H1 (cell line): ENCODE results near the gene HTR2B. TPM values are rescaled to one million over a fixed set of nuclear protein-coding genes. Genes with fewer than 3 reads are reported as not detected.

ENCODE experiments used
- CTCF ChIA-PET: fragments of 300-600 bp; sonication (Branson Sonifier 250); formaldehyde crosslinking; loops from one replicate; lab custom pipeline; 2021; ENCODE audit not compliant: partially characterized antibody; lab: Charles Lee
- POLR2A ChIA-PET: fragments of 300-600 bp; sonication (Branson Sonifier 250); formaldehyde crosslinking; loops from one replicate; lab custom pipeline; 2021; ENCODE audit warnings: inconsistent platforms; ENCODE audit not compliant: partially characterized antibody; lab: Charles Lee
- DNase-seq, 2 experiments: peaks; one replicate each; pipeline versions ENCODE4 v3.0.0 to v3.0.0-alpha.2; 2010 to 2022; ENCODE audit warnings: low spot score in 2 of 2, low read depth in 1 of 2, mixed read lengths in 1 of 2
- FAIRE-seq: peaks from 2 replicates; lab custom pipeline; 2011; peaks lifted over from hg19 to GRCh38; lab: Jason Lieb, UNC
- H2AFZ ChIP-seq: 2 replicates; pipeline ENCODE4 v1.8.1; 2012; ENCODE audit warnings: low read length, inconsistent platforms
- H2AK5ac ChIP-seq: 2 replicates; pipeline ENCODE4 v1.6.1; 2013; ENCODE audit warnings: low read depth, low read length
- H2BK120ac ChIP-seq: replicated peaks from 2 replicates; pipeline ENCODE3; 2013; ENCODE audit warnings: low read depth, low read length, inconsistent platforms
- H2BK12ac ChIP-seq: 2 replicates; pipeline ENCODE4 v1.6.1; 2013; ENCODE audit warnings: low read depth, low read length
- H2BK15ac ChIP-seq: 2 replicates; pipeline ENCODE4 v1.6.1; 2013; ENCODE audit warnings: low read length
- H2BK20ac ChIP-seq: 2 replicates; pipeline ENCODE4 v1.6.1; 2013; ENCODE audit warnings: low read length
- H2BK5ac ChIP-seq: 2 replicates; pipeline ENCODE4 v1.6.1; 2013; ENCODE audit warnings: low read depth, low read length
- H3K14ac ChIP-seq: 2 replicates; pipeline ENCODE4 v1.6.1; 2013; ENCODE audit warnings: inconsistent platforms; ENCODE audit not compliant: insufficient read length
- H3K18ac ChIP-seq: 2 replicates; pipeline ENCODE4 v1.6.1; 2013; ENCODE audit warnings: low read length; ENCODE audit errors: extremely low read depth
- H3K23ac ChIP-seq: 2 replicates; pipeline ENCODE4 v1.6.1; 2013; ENCODE audit warnings: inconsistent platforms; ENCODE audit not compliant: insufficient read length
- H3K23me2 ChIP-seq: 2 replicates; pipeline ENCODE4 v1.6.1; 2013; ENCODE audit warnings: low read depth, low read length
- H3K27ac ChIP-seq: 2 replicates; pipeline ENCODE4 v1.6.1; 2011; ENCODE audit warnings: low read depth, low read length, inconsistent platforms
- H3K27me3 ChIP-seq, 4 experiments: replicated peaks in 1 of 4; 1 replicate in 1 of 4; 2 replicates in 3 of 4; pipeline versions ENCODE4 v1.6.1 to v1.8.1; 2011 to 2013; ENCODE audit warnings: low read length in 3 of 4, mild to moderate bottlenecking in 3 of 4, inconsistent platforms in 2 of 4, mixed read lengths in 2 of 4, moderate library complexity in 1 of 4; ENCODE audit not compliant: control insufficient read depth in 3 of 4, insufficient read depth in 3 of 4; ENCODE audit errors: extremely low read depth in 1 of 4
- H3K36me3 ChIP-seq, 4 experiments: 2 replicates each; pipeline versions ENCODE4 v1.6.1 to v1.8.1; 2011 to 2013; ENCODE audit warnings: mild to moderate bottlenecking in 4 of 4, low read length in 3 of 4, moderate library complexity in 2 of 4, control low read depth in 1 of 4, inconsistent platforms in 1 of 4; ENCODE audit not compliant: insufficient read depth in 4 of 4, control insufficient read depth in 2 of 4
- H3K4ac ChIP-seq: replicated peaks from 2 replicates; pipeline ENCODE3; 2013; ENCODE audit warnings: low read length, low read depth, mixed read lengths, inconsistent platforms; ENCODE audit not compliant: insufficient read length
- H3K4me1 ChIP-seq, 4 experiments: replicated peaks in 1 of 4; 1 replicate in 1 of 4; 2 replicates in 3 of 4; pipeline versions ENCODE4 v1.6.1 to v1.8.1; 2011 to 2013; ENCODE audit warnings: low read length in 3 of 4, inconsistent platforms in 2 of 4, mixed read lengths in 1 of 4; ENCODE audit not compliant: insufficient read depth in 4 of 4, control insufficient read depth in 3 of 4
- H3K4me2 ChIP-seq, 2 experiments: 2 replicates each; pipeline versions ENCODE4 v1.6.1 to v1.8.1; 2011 to 2013; ENCODE audit warnings: low read depth in 2 of 2, low read length in 2 of 2, control low read depth in 1 of 2, inconsistent platforms in 1 of 2, mild to moderate bottlenecking in 1 of 2; ENCODE audit not compliant: insufficient read depth in 1 of 2
- H3K4me3 ChIP-seq, 4 experiments: fragments of 200-600, 300-600 bp in 1 of 4; sonication (generic), shearing (Covaris generic), sonication (Bioruptor Twin) in 1 of 4; 2 replicates each; pipeline versions ENCODE4 v1.5.1 to v1.8.1; 2011 to 2016; ENCODE audit warnings: low read length in 4 of 4, low read depth in 3 of 4, control low read depth in 2 of 4, inconsistent platforms in 2 of 4, mild to moderate bottlenecking in 2 of 4, mixed read lengths in 1 of 4, moderate library complexity in 1 of 4; ENCODE audit not compliant: insufficient read depth in 2 of 4; ENCODE audit errors: extremely low read depth in 1 of 4
- H3K56ac ChIP-seq: replicated peaks from 2 replicates; pipeline ENCODE3; 2013; ENCODE audit warnings: low read depth, mild to moderate bottlenecking, mixed read lengths, low read length, inconsistent platforms; ENCODE audit not compliant: insufficient read length
- H3K79me1 ChIP-seq: 2 replicates; pipeline ENCODE4 v1.6.1; 2013; ENCODE audit warnings: low read depth, low read length, control low read depth
- H3K79me2 ChIP-seq, 2 experiments: 2 replicates each; pipeline versions ENCODE4 v1.6.1 to v1.8.1; 2012 to 2013; ENCODE audit warnings: low read length in 2 of 2, mild to moderate bottlenecking in 2 of 2, inconsistent platforms in 1 of 2; ENCODE audit not compliant: insufficient read depth in 2 of 2, control insufficient read depth in 1 of 2
- H3K9ac ChIP-seq, 4 experiments: replicated peaks in 1 of 4; 1 replicate in 1 of 4; 2 replicates in 3 of 4; pipeline versions ENCODE4 v1.6.1 to v1.8.1; 2011 to 2013; ENCODE audit warnings: low read depth in 3 of 4, low read length in 3 of 4, control low read depth in 2 of 4, mild to moderate bottlenecking in 2 of 4, moderate library complexity in 2 of 4, inconsistent platforms in 1 of 4; ENCODE audit errors: extremely low read depth in 1 of 4
- H3K9me3 ChIP-seq, 2 experiments: 2 replicates each; pipeline versions ENCODE4 v1.6.1 to v1.8.1; 2012 to 2013; ENCODE audit warnings: mild to moderate bottlenecking in 2 of 2, moderate library complexity in 2 of 2, control low read depth in 1 of 2, inconsistent platforms in 1 of 2, low read depth in 1 of 2, low read length in 1 of 2, mixed read lengths in 1 of 2; ENCODE audit not compliant: insufficient read depth in 2 of 2
- H4K20me1 ChIP-seq, 2 experiments: replicated peaks in 1 of 2; 2 replicates each; pipeline versions ENCODE3 to v1.8.1; 2011 to 2013; ENCODE audit warnings: inconsistent platforms in 2 of 2, low read length in 2 of 2, mild to moderate bottlenecking in 1 of 2; ENCODE audit not compliant: insufficient read depth in 2 of 2, control insufficient read depth in 1 of 2
- H4K5ac ChIP-seq: 2 replicates; pipeline ENCODE4 v1.6.1; 2013; ENCODE audit warnings: low read length, low read depth, mixed read lengths, inconsistent platforms; ENCODE audit not compliant: insufficient read length
- H4K8ac ChIP-seq: 2 replicates; pipeline ENCODE4 v1.8.0; 2013; ENCODE audit warnings: mild to moderate bottlenecking, moderate library complexity, low read length, inconsistent platforms; ENCODE audit not compliant: insufficient read depth; ENCODE audit errors: extremely low read depth
- H4K91ac ChIP-seq: replicated peaks from 2 replicates; pipeline ENCODE3; 2013; ENCODE audit warnings: low read length, mixed read lengths, inconsistent platforms; ENCODE audit not compliant: insufficient read length
- JUN ChIP-seq: IDR thresholded peaks from 2 replicates; pipeline ENCODE4 v1.6.1; 2011; ENCODE audit warnings: low read depth, mild to moderate bottlenecking, improper control_type of control experiment, low read length
- NANOG ChIP-seq: IDR thresholded peaks from 2 replicates; pipeline ENCODE4 v1.6.1; 2011; ENCODE audit warnings: low read length, low read depth, mild to moderate bottlenecking, inconsistent platforms; ENCODE audit not compliant: insufficient read depth, poor library complexity, severe bottlenecking
- POU5F1 ChIP-seq: IDR thresholded peaks from 2 replicates; pipeline ENCODE4 v1.6.1; 2011; ENCODE audit warnings: low read depth, mild to moderate bottlenecking, low read length, moderate library complexity
- SUZ12 ChIP-seq: fragments of 200-600 bp; sonication (generic); IDR thresholded peaks from 2 replicates; pipeline ENCODE4 v1.6.1; 2012; ENCODE audit warnings: mild to moderate bottlenecking, inconsistent platforms, low read length, moderate library complexity, mixed read lengths
- ZNF274 ChIP-seq: IDR thresholded peaks from 2 replicates; pipeline ENCODE4 v1.7.0; 2012; ENCODE audit warnings: low read length, borderline replicate concordance; ENCODE audit errors: extremely low read depth
- WGBS, 2 experiments: shearing (Covaris generic) in 1 of 2; methylation state at CpG; one replicate each; pipeline versions ENCODE4 v1.1.6 to v1.1.7; 2013 to 2015; ENCODE audit warnings: low lambda C conversion rate in 2 of 2, mixed read lengths in 2 of 2, inconsistent platforms in 1 of 2, low coverage in 1 of 2, missing lambda C conversion rate in 1 of 2; ENCODE audit not compliant: insufficient replicate concordance in 2 of 2, insufficient coverage in 1 of 2, insufficient read length in 1 of 2; ENCODE audit errors: extremely low coverage in 1 of 2, missing lambda C conversion rate in 1 of 2; 5-methylcytosine and 5-hydroxymethylcytosine counted together
- polyA plus RNA-seq, 7 experiments: library from polyadenylated mRNA; depleted of rRNA in 3 of 7; stranded (reverse) in 5 of 7; unstranded in 2 of 7; fragments of >200 nt in 5 of 7; fragments of 200-250 nt in 2 of 7; gene quantifications; 1 replicate in 5 of 7; 2 replicates in 1 of 7; 4 replicates in 1 of 7; pipeline versions ENCODE4 v1.2.1 to v1.2.3, GENCODE V29; 2011 to 2013; ENCODE audit warnings: missing spikeins in 2 of 7, mixed read lengths in 2 of 7
- total RNA-seq: library from RNA; stranded (reverse); fragmentation: NEBNext Ultra II Directional; extraction: Animal tissue kit (Norgen Biotek cat#: 25700); gene quantifications from 2 replicates; pipeline ENCODE4 v1.2.1, GENCODE V29; 2021
- TF ChIP-seq, protein P1 (sequence below), 3 experiments: IDR thresholded peaks; 1 replicate in 2 of 3; 2 replicates in 1 of 3; pipeline versions ENCODE4 v1.5.1 to v1.6.1; 2011; ENCODE audit warnings: low read length in 3 of 3, mild to moderate bottlenecking in 3 of 3, inconsistent platforms in 2 of 3, low read depth in 1 of 3, moderate library complexity in 1 of 3; ENCODE audit not compliant: insufficient read depth in 1 of 3; ENCODE audit errors: control extremely low read depth in 1 of 3

The HTR2B gene
- total and polyA plus RNA-seq, 2 of the 8 experiments (the other 6 are each of a cell fraction or from before 2014, with no cell fraction given) = not detected

DNA sequence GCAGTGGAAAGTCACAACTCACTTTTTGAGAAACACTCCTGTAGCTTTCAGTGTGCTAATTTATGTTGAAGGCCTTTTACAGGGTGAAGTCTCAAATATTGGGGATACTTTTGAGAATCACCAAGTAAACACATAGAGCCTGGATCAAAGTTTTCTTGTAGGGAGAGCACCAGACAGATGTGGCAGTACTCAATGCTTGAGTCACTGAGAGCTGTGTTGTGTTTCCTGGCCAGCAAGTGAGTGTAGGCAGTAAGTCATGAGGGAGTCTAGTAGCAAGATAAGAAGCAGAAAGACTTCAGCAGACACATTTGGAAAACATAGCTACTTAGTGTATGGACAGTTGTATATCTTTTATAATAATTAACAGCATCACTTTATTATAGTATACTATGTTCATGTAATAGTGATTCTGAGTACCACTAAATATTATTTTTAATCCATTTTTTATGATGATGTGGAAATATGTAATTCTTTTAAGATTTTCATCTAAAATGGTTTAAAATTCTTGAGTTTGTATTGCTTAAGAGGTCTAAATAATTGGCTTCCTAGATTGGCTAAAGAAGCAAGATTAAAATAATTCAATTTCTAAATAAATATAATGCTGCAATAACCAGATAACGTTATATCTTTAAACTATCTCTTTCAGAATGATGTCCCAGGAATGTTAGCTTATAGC, 55.3 kb downstream of the HTR2B start:
- Histone ChIP-seq H2AK5ac (no peak overlapping the region), H4K20me1 (peaks cover 2 to 4% of the 10 kb centered on the region in 2 experiments), H3K23me2 (no peaks in the 10 kb centered on the region), H3K27me3 (no peaks in the 10 kb centered on the region), H2BK5ac (no peak overlapping the region), H3K4ac (no peak overlapping the region), H2AFZ (no peak overlapping the region), H3K79me2 (no peaks in the 10 kb centered on the region), H3K18ac (no peak overlapping the region), H3K14ac (no peak overlapping the region), H2BK120ac (no peak overlapping the region), H3K9ac (no peak overlapping the region), H4K91ac (no peak overlapping the region), H2BK20ac (no peak overlapping the region), H3K56ac (no peak overlapping the region), H4K8ac (no peak overlapping the region), H3K9me3 (no peaks in the 10 kb centered on the region), H4K5ac (no peak overlapping the region), H3K4me2 (no peak overlapping the region), H3K36me3 (peaks cover 13 to 71% (median 38%) of the 10 kb centered on the region in 4 experiments), H2BK15ac (no peak overlapping the region), H3K23ac (no peak overlapping the region), H3K4me3 (no peak overlapping the region), H3K27ac (no peak overlapping the region), H3K79me1 (no peaks in the 10 kb centered on the region), H3K4me1 (no peaks in the 10 kb centered on the region), H2BK12ac (no peak overlapping the region)
- ChIA-PET CTCF (interaction anchor here (1.1 kb wide), 1 partner anchor 245 kb away, joined by 3 read pairs; no protein-coding TSS in a partner anchor), POLR2A (interaction anchor here (0.6 to 1.0 kb wide), 2 partner anchors 13 to 241 kb away, joined by 3 read pairs; no protein-coding TSS in a partner anchor)
- FAIRE-seq (no peak), DNase-seq (no peak)
- TF ChIP-seq POU5F1 = no peak
- TF ChIP-seq NANOG = no peak
- TF ChIP-seq ZNF274 = no peak
- TF ChIP-seq JUN = no peak
- TF ChIP-seq, protein P1, sequence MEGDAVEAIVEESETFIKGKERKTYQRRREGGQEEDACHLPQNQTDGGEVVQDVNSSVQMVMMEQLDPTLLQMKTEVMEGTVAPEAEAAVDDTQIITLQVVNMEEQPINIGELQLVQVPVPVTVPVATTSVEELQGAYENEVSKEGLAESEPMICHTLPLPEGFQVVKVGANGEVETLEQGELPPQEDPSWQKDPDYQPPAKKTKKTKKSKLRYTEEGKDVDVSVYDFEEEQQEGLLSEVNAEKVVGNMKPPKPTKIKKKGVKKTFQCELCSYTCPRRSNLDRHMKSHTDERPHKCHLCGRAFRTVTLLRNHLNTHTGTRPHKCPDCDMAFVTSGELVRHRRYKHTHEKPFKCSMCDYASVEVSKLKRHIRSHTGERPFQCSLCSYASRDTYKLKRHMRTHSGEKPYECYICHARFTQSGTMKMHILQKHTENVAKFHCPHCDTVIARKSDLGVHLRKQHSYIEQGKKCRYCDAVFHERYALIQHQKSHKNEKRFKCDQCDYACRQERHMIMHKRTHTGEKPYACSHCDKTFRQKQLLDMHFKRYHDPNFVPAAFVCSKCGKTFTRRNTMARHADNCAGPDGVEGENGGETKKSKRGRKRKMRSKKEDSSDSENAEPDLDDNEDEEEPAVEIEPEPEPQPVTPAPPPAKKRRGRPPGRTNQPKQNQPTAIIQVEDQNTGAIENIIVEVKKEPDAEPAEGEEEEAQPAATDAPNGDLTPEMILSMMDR (IDR thresholded peaks at IDR 0.05; ENCODE audit: control extremely low read depth in 1 of 3, insufficient read depth in 1 of 3, low read depth in 1 of 3, low read length in 3 of 3) = no peak
- TF ChIP-seq SUZ12 = no peak
- 89% methylated on average over 1 of the region's 1 CpG; no CpG with 5 or more reads in 1 of the 2 experiments for WGBS, 2 experiments
